GM23338 (cell line): Measurements from ENCODE around the gene PARD3. TPM values are rescaled to one million over a fixed set of nuclear protein-coding genes. Genes with fewer than 3 reads are reported as not detected.

Experiments used
- ATAC-seq: fragments of 200-7000 bp; cut with Tn5 transposase; 3 replicates; pipeline ENCODE4 v1.9.1; 2020
- DNase-seq: peaks from one replicate; pipeline ENCODE4 v3.0.0-alpha.2; 2015; ENCODE audit warnings: low spot score
- H2AFZ ChIP-seq: fragments of 200-600 bp; sonication (generic); 2 replicates; pipeline ENCODE4 v1.8.0; 2016; ENCODE audit warnings: antibody characterized with exemption, mild to moderate bottlenecking, moderate library complexity
- H3F3A ChIP-seq: fragments of 200-600 bp; sonication (generic); replicated peaks from 2 replicates; pipeline ENCODE4 v1.8.0; 2017; ENCODE audit warnings: antibody characterized with exemption, mixed run types, low read depth
- H3K27ac ChIP-seq: fragments of 200-600 bp; sonication (generic); 2 replicates; pipeline ENCODE4 v1.6.1; 2016; ENCODE audit warnings: low read depth
- H3K27me3 ChIP-seq: fragments of 200-600 bp; sonication (generic); 2 replicates; pipeline ENCODE4 v1.8.0; 2016; ENCODE audit warnings: mild to moderate bottlenecking, mixed run types, moderate library complexity; ENCODE audit not compliant: insufficient read depth
- H3K36me3 ChIP-seq: fragments of 200-600 bp; sonication (generic); 2 replicates; pipeline ENCODE4 v1.8.0; 2016; ENCODE audit warnings: mild to moderate bottlenecking; ENCODE audit not compliant: insufficient read depth
- H3K4me1 ChIP-seq: fragments of 200-600 bp; sonication (generic); 2 replicates; pipeline ENCODE4 v1.8.0; 2016; ENCODE audit warnings: mild to moderate bottlenecking, moderate library complexity; ENCODE audit not compliant: insufficient read depth
- H3K4me2 ChIP-seq: fragments of 200-600 bp; sonication (generic); 2 replicates; pipeline ENCODE4 v1.7.1; 2017; ENCODE audit warnings: mixed run types
- H3K4me3 ChIP-seq: fragments of 200-600 bp; sonication (generic); 2 replicates; pipeline ENCODE4 v1.6.1; 2016; ENCODE audit warnings: mixed run types
- H3K79me2 ChIP-seq: fragments of 200-600 bp; sonication (generic); replicated peaks from 2 replicates; pipeline ENCODE4 v1.8.0; 2017; ENCODE audit warnings: mild to moderate bottlenecking; ENCODE audit not compliant: insufficient read depth
- H3K9me2 ChIP-seq: fragments of 200-600 bp; sonication (generic); 2 replicates; pipeline ENCODE4 v1.8.0; 2017; ENCODE audit not compliant: insufficient read depth
- H4K20me1 ChIP-seq: fragments of 200-600 bp; sonication (generic); replicated peaks from 2 replicates; pipeline ENCODE4 v1.8.0; 2017; ENCODE audit warnings: mild to moderate bottlenecking; ENCODE audit not compliant: insufficient read depth
- H3K27ac Mint-ChIP-seq: 2 replicates; pipeline ENCODE4 v1.8.0; 2020; ENCODE audit warnings: inconsistent platforms, mild to moderate bottlenecking, moderate library complexity, mixed read lengths
- H3K27me3 Mint-ChIP-seq: 3 replicates; pipeline ENCODE4 v1.8.0; 2022; ENCODE audit warnings: low read depth, mild to moderate bottlenecking, moderate library complexity, mixed read lengths, inconsistent platforms; ENCODE audit not compliant: insufficient read depth, poor library complexity
- H3K36me3 Mint-ChIP-seq: 3 replicates; pipeline ENCODE4 v1.8.0; 2021; ENCODE audit warnings: low read depth, mild to moderate bottlenecking, inconsistent platforms, moderate library complexity, mixed read lengths
- H3K4me1 Mint-ChIP-seq: 3 replicates; pipeline ENCODE4 v1.8.0; 2020; ENCODE audit warnings: mild to moderate bottlenecking, inconsistent platforms, mixed read lengths
- H3K4me3 Mint-ChIP-seq: 3 replicates; pipeline ENCODE4 v1.8.0; 2021; ENCODE audit warnings: moderate library complexity, mild to moderate bottlenecking, inconsistent platforms, mixed read lengths
- H3K9me3 Mint-ChIP-seq: 3 replicates; pipeline ENCODE4 v1.8.0; 2020; ENCODE audit warnings: moderate library complexity, mild to moderate bottlenecking, inconsistent platforms, mixed read lengths
- CREB1 ChIP-seq: fragments of 250-450 bp; sonication (Bioruptor Pico); IDR thresholded peaks from 2 replicates; pipeline ENCODE4 v1.5.0; 2020; ENCODE audit warnings: low read depth, mild to moderate bottlenecking, moderate library complexity
- CTCF ChIP-seq, 2 experiments: fragments of 200-600 bp in 1 of 2; sonication (generic) in 1 of 2; conservative IDR thresholded peaks; 2 replicates each; pipeline versions ENCODE4 v1.5.1 to v1.6.1; 2016 to 2017; ENCODE audit warnings: antibody characterized with exemption in 2 of 2, low read depth in 2 of 2, mild to moderate bottlenecking in 2 of 2, moderate library complexity in 1 of 2
- ETS1 ChIP-seq: IDR thresholded peaks from 2 replicates; pipeline ENCODE4 v1.6.1; 2016; ENCODE audit warnings: antibody characterized with exemption
- JUNB ChIP-seq: IDR thresholded peaks from one replicate; pipeline ENCODE4 v1.6.1; 2016; ENCODE audit warnings: antibody characterized with exemption; ENCODE audit not compliant: unreplicated experiment
- NANOG ChIP-seq: IDR thresholded peaks from 2 replicates; pipeline ENCODE4 v1.6.1; 2016; ENCODE audit warnings: antibody characterized with exemption, borderline replicate concordance
- POLR2AphosphoS5 ChIP-seq: IDR thresholded peaks from 2 replicates; pipeline ENCODE4 v1.6.1; 2016; ENCODE audit warnings: antibody characterized with exemption, low read depth
- STAT1 ChIP-seq: IDR thresholded peaks from one replicate; pipeline ENCODE4 v1.6.1; 2016; ENCODE audit warnings: antibody characterized with exemption; ENCODE audit not compliant: unreplicated experiment
- ZNF114 ChIP-seq: fragments of 250-450 bp; sonication (Bioruptor Pico); IDR thresholded peaks from 2 replicates; pipeline ENCODE4 v1.5.0; 2020; ENCODE audit warnings: mild to moderate bottlenecking, moderate library complexity
- ZNF331 ChIP-seq: fragments of 250-450 bp; sonication (Bioruptor Pico); IDR thresholded peaks from 2 replicates; pipeline ENCODE4 v1.5.0; 2020; ENCODE audit warnings: low read depth, mild to moderate bottlenecking, moderate library complexity
- ZNF462 ChIP-seq: fragments of 250-450 bp; sonication (Bioruptor Pico); IDR thresholded peaks from 2 replicates; pipeline ENCODE4 v1.5.0; 2020; ENCODE audit warnings: mild to moderate bottlenecking, moderate library complexity
- polyA plus RNA-seq: library from polyadenylated mRNA; unstranded; fragments of >200 nt; fragmentation: Nextera tagmentation; extraction: Ambion mirVana; gene quantifications from 2 replicates; pipeline ENCODE4 v1.2.1, GENCODE V29; 2016
- total RNA-seq: library from RNA; depleted of rRNA; stranded (reverse); fragments of >200 nt; shearing (Covaris generic); gene quantifications from 2 replicates; pipeline ENCODE4 v1.2.3, GENCODE V29; 2014

PARD3 gene
- total and polyA plus RNA-seq, 2 experiments from 2014 or later, result 30.2 to 51.4 TPM

- Histone ChIP-seq H3K36me3 (no peaks in the 10 kb centered on the region), H3K27ac (no peak overlapping the region), H2AFZ (peak overlapping the region; percentile 76), H3F3A (no peaks in the 10 kb centered on the region), H3K4me2 (no peak overlapping the region), H3K4me3 (no peak overlapping the region), H3K27me3 (no peaks in the 10 kb centered on the region), H3K9me2 (no peaks in the 10 kb centered on the region), H4K20me1 (no peaks in the 10 kb centered on the region), H3K79me2 (no peaks in the 10 kb centered on the region), H3K4me1 (peaks cover 14% of the 10 kb centered on the region; the same call in 1 of the 2 replicates)
- H3K4me1 Mint-ChIP-seq, result peaks cover 15% of the 10 kb centered on the region
- H3K27me3 Mint-ChIP-seq, result peaks cover 2% of the 10 kb centered on the region
- no peaks in the 10 kb centered on the region for H3K36me3 Mint-ChIP-seq
- ATAC-seq (no peak), DNase-seq (no peak)
- H3K9me3 Mint-ChIP-seq, result no peaks in the 10 kb centered on the region; the same call in 2 of the 3 replicates
- H3K4me3 Mint-ChIP-seq, result no peak overlapping the region
- TF ChIP-seq NANOG (no peak), CTCF (conservative IDR thresholded peaks at IDR 0.05; ENCODE audit: low read depth in 2 of 2) (no peak)
- H3K27ac Mint-ChIP-seq, result no peak overlapping the region
These were observed 42.9 kb upstream of the PARD3 start for GRCh38 chr10:34858003-34858402.

GRCh38 chr10:34854147-34854601 is 39.1 kb upstream of the PARD3 start:
- Histone ChIP-seq H3K27me3 (no peaks in the 10 kb centered on the region), H3K27ac (no peak overlapping the region), H2AFZ (peak overlapping the region; percentile 45; the same call in 1 of the 2 replicates), H3K4me1 (no peaks in the 10 kb centered on the region), H3K4me2 (no peak overlapping the region), H3F3A (no peaks in the 10 kb centered on the region), H3K36me3 (no peaks in the 10 kb centered on the region), H3K9me2 (no peaks in the 10 kb centered on the region), H4K20me1 (no peaks in the 10 kb centered on the region), H3K79me2 (no peaks in the 10 kb centered on the region), H3K4me3 (no peak overlapping the region)
- no peak overlapping the region for H3K4me3 Mint-ChIP-seq
- no peaks in the 10 kb centered on the region for H3K36me3 Mint-ChIP-seq
- peaks cover 7% of the 10 kb centered on the region; the same call in 2 of the 3 replicates for H3K4me1 Mint-ChIP-seq
- no peaks in the 10 kb centered on the region; the same call in 2 of the 3 replicates for H3K9me3 Mint-ChIP-seq
- ATAC-seq (no peak), DNase-seq (no peak)
- H3K27me3 Mint-ChIP-seq, result peaks cover 4% of the 10 kb centered on the region
- no peak overlapping the region for H3K27ac Mint-ChIP-seq
- no peak for TF ChIP-seq ZNF462 (CRISPR knock-in tag)
- TF ChIP-seq POLR2AphosphoS5, result no peak
- TF ChIP-seq CREB1, result no peak
- TF ChIP-seq ETS1, result no peak
- no peak for TF ChIP-seq CTCF (conservative IDR thresholded peaks at IDR 0.05; ENCODE audit: low read depth in 2 of 2)
- TF ChIP-seq ZNF331 (CRISPR knock-in tag), result no peak
- TF ChIP-seq STAT1, result no peak
- TF ChIP-seq JUNB, result no peak
- no peak for TF ChIP-seq ZNF114 (CRISPR knock-in tag)
